Measurements from ENCODE around the gene FGD5.

The FGD5 gene

GRCh38 chr3:14794435-14794834 is 24.3 kb upstream of the FGD5 start:
- TF ChIP-seq CTCF (IDR thresholded peaks at IDR 0.05; ENCODE audit: low read depth, low read length, missing control alignments), result no peak
- no peak overlapping the region for H3K4me3 ChIP-seq (replicated peaks; ENCODE audit: low read depth, low read length)
- no peak for DNase-seq (ENCODE audit: extremely low read depth, low read depth)

- DNase-seq (ENCODE audit: extremely low read depth, low read depth), result no peak
- no peak overlapping the region for H3K4me3 ChIP-seq (replicated peaks; ENCODE audit: low read depth, low read length)
- TF ChIP-seq CTCF (IDR thresholded peaks at IDR 0.05; ENCODE audit: low read depth, low read length, missing control alignments), result no peak
Measured at GRCh38 chr3:14795996-14796395, 22.8 kb upstream of the FGD5 start.

- no peak for DNase-seq (ENCODE audit: extremely low read depth, low read depth)
- no peak for TF ChIP-seq CTCF (IDR thresholded peaks at IDR 0.05; ENCODE audit: low read depth, low read length, missing control alignments)
- H3K4me3 ChIP-seq (replicated peaks; ENCODE audit: low read depth, low read length), result no peak overlapping the region
Measured at GRCh38 chr3:14796403-14797077, 22.2 kb upstream of the FGD5 start.

- H3K4me3 ChIP-seq (replicated peaks; ENCODE audit: low read depth, low read length), result no peak overlapping the region
- TF ChIP-seq CTCF (IDR thresholded peaks at IDR 0.05; ENCODE audit: low read depth, low read length, missing control alignments), result no peak
- no peak for DNase-seq (ENCODE audit: extremely low read depth, low read depth)
Measured at GRCh38 chr3:14797731-14798130, 21.0 kb upstream of the FGD5 start.

GRCh38 chr3:14798231-14798630 is 20.5 kb upstream of the FGD5 start:
- DNase-seq (ENCODE audit: extremely low read depth, low read depth), result no peak
- no peak for TF ChIP-seq CTCF (IDR thresholded peaks at IDR 0.05; ENCODE audit: low read depth, low read length, missing control alignments)
- no peak overlapping the region for H3K4me3 ChIP-seq (replicated peaks; ENCODE audit: low read depth, low read length)

GRCh38 chr3:14799146-14799545 is 19.6 kb upstream of the FGD5 start:
- H3K4me3 ChIP-seq (replicated peaks; ENCODE audit: low read depth, low read length), result no peak overlapping the region
- no peak for DNase-seq (ENCODE audit: extremely low read depth, low read depth)
- no peak for TF ChIP-seq CTCF (IDR thresholded peaks at IDR 0.05; ENCODE audit: low read depth, low read length, missing control alignments)

- DNase-seq (ENCODE audit: extremely low read depth, low read depth), result no peak
- TF ChIP-seq CTCF (IDR thresholded peaks at IDR 0.05; ENCODE audit: low read depth, low read length, missing control alignments), result no peak
- H3K4me3 ChIP-seq (replicated peaks; ENCODE audit: low read depth, low read length), result no peak overlapping the region
Measured at GRCh38 chr3:14801031-14801430, 17.7 kb upstream of the FGD5 start.
